Measurements from ENCODE around the gene COA1. TPM values are rescaled to one million over a fixed set of nuclear protein-coding genes. Genes with fewer than 3 reads are reported as not detected.

COA1 gene
- total RNA-seq, 2 experiments from 2014 or later, result 63.9 to 96.0 TPM

- no TSS peak for BruUV-seq (replicated peaks)
- Histone ChIP-seq H3K36me3 (ENCODE audit: insufficient read depth, low read length) (peaks cover 30% of the 10 kb centered on the region), H3K9me2 (ENCODE audit: insufficient read depth, low read length) (no peaks in the 10 kb centered on the region), H4K20me1 (ENCODE audit: insufficient read depth, low read length) (no peaks in the 10 kb centered on the region), H3K9me3 (ENCODE audit: low read length) (no peaks in the 10 kb centered on the region), H3K27ac (ENCODE audit: low read depth, low read length, poor library complexity, severe bottlenecking) (no peak overlapping the region), H3K4me3 (ENCODE audit: low read depth, low read length, poor library complexity, severe bottlenecking) (no peak overlapping the region), H3K4me1 (ENCODE audit: insufficient read depth, low read length, poor library complexity, severe bottlenecking) (peaks cover 25% of the 10 kb centered on the region), H3K4me2 (ENCODE audit: low read length) (peak overlapping the region; percentile 25; the same call in 1 of the 2 replicates), H2AFZ (ENCODE audit: low read length) (no peak overlapping the region), H3K79me2 (ENCODE audit: insufficient read depth, low read depth, low read length) (peaks cover 33% of the 10 kb centered on the region; the same call in 1 of the 2 replicates)
- no peak for DNase-seq (ENCODE audit: low spot score)
- TF ChIP-seq EZH2phosphoT487 (IDR thresholded peaks at IDR 0.05; ENCODE audit: borderline replicate concordance, low read depth, low read length) (no peak), CTCF (conservative IDR thresholded peaks at IDR 0.05; ENCODE audit: low read length) (no peak)
- ChIA-PET POLR2A (no interaction called here), CTCF (ENCODE audit: unreplicated experiment) (no interaction called here)
- intact Hi-C loops (cut with micrococcal nuclease; ENCODE audit: unreplicated experiment), result no loop called here
These were observed 70.4 kb downstream of the COA1 start for GRCh38 chr7:43658718-43659548.

- TF ChIP-seq EZH2phosphoT487 (IDR thresholded peaks at IDR 0.05; ENCODE audit: borderline replicate concordance, low read depth, low read length) (no peak), CTCF (conservative IDR thresholded peaks at IDR 0.05; ENCODE audit: low read length) (no peak)
- Histone ChIP-seq H3K4me1 (ENCODE audit: insufficient read depth, low read length, poor library complexity, severe bottlenecking) (peaks cover 44% of the 10 kb centered on the region), H3K4me2 (ENCODE audit: low read length) (no peak overlapping the region), H3K27ac (ENCODE audit: low read depth, low read length, poor library complexity, severe bottlenecking) (no peak overlapping the region), H2AFZ (ENCODE audit: low read length) (no peak overlapping the region), H3K36me3 (ENCODE audit: insufficient read depth, low read length) (peaks cover 22% of the 10 kb centered on the region), H3K9me3 (ENCODE audit: low read length) (no peaks in the 10 kb centered on the region), H3K9me2 (ENCODE audit: insufficient read depth, low read length) (no peaks in the 10 kb centered on the region), H3K4me3 (ENCODE audit: low read depth, low read length, poor library complexity, severe bottlenecking) (no peak overlapping the region), H4K20me1 (ENCODE audit: insufficient read depth, low read length) (no peaks in the 10 kb centered on the region), H3K79me2 (ENCODE audit: insufficient read depth, low read depth, low read length) (peaks cover 42% of the 10 kb centered on the region; the same call in 1 of the 2 replicates)
- ChIA-PET CTCF (ENCODE audit: unreplicated experiment) (no interaction called here), POLR2A (no interaction called here)
- intact Hi-C loops (cut with micrococcal nuclease; ENCODE audit: unreplicated experiment), result no loop called here
- no peak for DNase-seq (ENCODE audit: low spot score)
- no TSS peak for BruUV-seq (replicated peaks)
These were observed 72.3 kb downstream of the COA1 start for GRCh38 chr7:43656997-43657396.

- Histone ChIP-seq H3K9me2 (ENCODE audit: insufficient read depth, low read length) (no peaks in the 10 kb centered on the region), H4K20me1 (ENCODE audit: insufficient read depth, low read length) (no peaks in the 10 kb centered on the region), H3K36me3 (ENCODE audit: insufficient read depth, low read length) (peaks cover 22% of the 10 kb centered on the region), H3K4me1 (ENCODE audit: insufficient read depth, low read length, poor library complexity, severe bottlenecking) (peaks cover 59% of the 10 kb centered on the region), H3K4me3 (ENCODE audit: low read depth, low read length, poor library complexity, severe bottlenecking) (no peak overlapping the region), H3K27ac (ENCODE audit: low read depth, low read length, poor library complexity, severe bottlenecking) (no peak overlapping the region), H3K79me2 (ENCODE audit: insufficient read depth, low read depth, low read length) (peaks cover 42% of the 10 kb centered on the region; the same call in 1 of the 2 replicates), H3K9me3 (ENCODE audit: low read length) (no peaks in the 10 kb centered on the region), H3K4me2 (ENCODE audit: low read length) (no peak overlapping the region), H2AFZ (ENCODE audit: low read length) (no peak overlapping the region)
- POLR2A ChIA-PET, result interaction anchor here (1.0 kb wide), 1 partner anchor 73 kb away, joined by 4 read pairs; the partner anchor contains the start of gene STK17A
- CTCF ChIA-PET (ENCODE audit: unreplicated experiment), result no interaction called here
- intact Hi-C loops (cut with micrococcal nuclease; ENCODE audit: unreplicated experiment), result no loop called here
- no TSS peak for BruUV-seq (replicated peaks)
- TF ChIP-seq EZH2phosphoT487 (IDR thresholded peaks at IDR 0.05; ENCODE audit: borderline replicate concordance, low read depth, low read length) (no peak), CTCF (conservative IDR thresholded peaks at IDR 0.05; ENCODE audit: low read length) (no peak)
- DNase-seq (ENCODE audit: low spot score), result no peak
These were observed 73.7 kb downstream of the COA1 start for GRCh38 chr7:43655584-43655983.
